GM12872 (cell line): Measurements from ENCODE around the gene RAP1A.

Experiments
- CTCF ChIP-seq: IDR thresholded peaks from 3 replicates; pipeline ENCODE4 v1.5.1; 2011; ENCODE audit warnings: low read depth, mild to moderate bottlenecking, low read length, moderate library complexity; ENCODE audit not compliant: insufficient read depth

Gene RAP1A

DNA sequence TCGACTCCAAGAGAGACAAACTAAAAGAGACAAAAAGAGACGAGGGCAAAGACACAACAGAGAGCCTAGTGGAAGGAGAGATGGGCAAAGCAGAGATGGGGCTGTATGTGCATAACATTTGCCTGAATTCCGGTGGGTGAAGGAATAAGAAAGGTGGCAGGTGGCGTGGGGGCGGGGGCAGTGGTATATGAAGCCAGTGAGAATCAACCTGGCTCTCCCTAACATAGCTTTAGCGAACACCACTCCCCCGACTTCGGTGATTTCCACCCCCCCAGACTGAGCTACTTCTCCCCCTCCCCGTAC is 118.5 kb downstream of the RAP1A start:
- TF ChIP-seq CTCF, result no peak

- no peak for TF ChIP-seq CTCF
Measured at GRCh38 chr1:111738436-111739193, 119.0 kb downstream of the RAP1A start.

GRCh38 chr1:111739194-111739924 is 119.8 kb downstream of the RAP1A start, which contains the start of gene INKA2:
TSS of gene INKA2 (minus strand) at chr1:111739395. CDS start at chr1:111739242, 153 bp downstream.
- 0 out of 3 replicates have a peak, but pooled peaks have one; percentile 1 for TF ChIP-seq CTCF

- TF ChIP-seq CTCF, result 0 out of 3 replicates have a peak, but pooled peaks have one; percentile 0
Measured at GRCh38 chr1:111739925-111740765, 120.6 kb downstream of the RAP1A start.

GRCh38 chr1:111742938-111743549 is 123.5 kb downstream of the RAP1A start:
- no peak for TF ChIP-seq CTCF

DNA sequence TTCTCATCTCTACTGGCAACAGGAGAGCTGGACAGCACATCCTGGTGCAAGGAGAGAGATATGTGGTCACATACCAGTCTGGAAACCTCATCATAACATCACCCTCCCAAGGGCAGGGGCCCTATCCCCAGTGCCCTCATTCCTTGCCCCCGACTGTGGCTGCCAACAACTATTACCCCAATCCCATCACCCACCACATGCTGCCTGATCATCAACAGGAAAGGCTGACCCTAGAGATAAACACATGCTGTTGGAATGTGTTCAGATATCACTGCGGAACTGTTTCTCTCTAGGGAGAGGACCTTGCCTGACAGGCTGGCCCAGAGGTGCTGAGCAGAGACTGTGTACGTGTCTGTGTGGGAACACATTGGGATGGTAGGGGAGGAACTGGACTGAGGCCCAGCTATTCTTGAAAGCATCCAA is 124.1 kb downstream of the RAP1A start:
- no peak for TF ChIP-seq CTCF
